HepG2 (cell line): ENCODE data around the gene TIMM13. TPM values are rescaled to one million over a fixed set of nuclear protein-coding genes. Genes with fewer than 3 reads are reported as not detected.

Source experiments
- GFI1 ChIP-seq: sonication (generic); formaldehyde crosslinking; IDR thresholded peaks from 2 replicates; pipeline ENCODE4 v1.5.0; 2020; ENCODE audit warnings: missing genetic modification reagents, mild to moderate bottlenecking, borderline replicate concordance
- HINFP ChIP-seq: sonication (generic); formaldehyde crosslinking; IDR thresholded peaks from 2 replicates; pipeline ENCODE4 v1.4.0; 2020; ENCODE audit warnings: low read depth, mild to moderate bottlenecking, missing genetic modification reagents
- HNF1A ChIP-seq, 2 experiments: sonication (generic) in 1 of 2; formaldehyde crosslinking in 1 of 2; IDR thresholded peaks; 2 replicates each; pipeline versions ENCODE4 v1.4.0 to v1.6.1; 2016 to 2020; ENCODE audit warnings: borderline replicate concordance in 1 of 2, low read depth in 1 of 2, mild to moderate bottlenecking in 1 of 2, missing genetic modification reagents in 1 of 2
- JUN ChIP-seq: sonication (generic); formaldehyde crosslinking; IDR thresholded peaks from 2 replicates; pipeline ENCODE4 v1.4.0; 2020; ENCODE audit warnings: mild to moderate bottlenecking, missing genetic modification reagents
- NAIF1 ChIP-seq: sonication (generic); formaldehyde crosslinking; IDR thresholded peaks from 2 replicates; pipeline ENCODE4 v1.5.0; 2020; ENCODE audit warnings: mild to moderate bottlenecking, missing genetic modification reagents, borderline replicate concordance
- PHF8 ChIP-seq: sonication (generic); formaldehyde crosslinking; IDR thresholded peaks from 2 replicates; pipeline ENCODE4 v1.5.0; 2020; ENCODE audit warnings: missing genetic modification reagents
- SMAD1 ChIP-seq: sonication (generic); formaldehyde crosslinking; IDR thresholded peaks from 2 replicates; pipeline ENCODE4 v1.4.0; 2020; ENCODE audit warnings: missing genetic modification reagents, low read depth, mild to moderate bottlenecking, borderline replicate concordance
- ZBTB10 ChIP-seq: sonication (generic); formaldehyde crosslinking; IDR thresholded peaks from 2 replicates; pipeline ENCODE4 v1.4.0; 2020; ENCODE audit warnings: missing genetic modification reagents, borderline replicate concordance
- ZNF33B ChIP-seq: sonication (generic); formaldehyde crosslinking; IDR thresholded peaks from 2 replicates; pipeline ENCODE4 v1.5.1; 2020; ENCODE audit warnings: mild to moderate bottlenecking, missing genetic modification reagents
- ZNF589 ChIP-seq: sonication (generic); formaldehyde crosslinking; conservative IDR thresholded peaks from 2 replicates; pipeline ENCODE4 v1.8.0; 2022; ENCODE audit warnings: mild to moderate bottlenecking, moderate library complexity, missing genetic modification reagents
- ZNF703 ChIP-seq: sonication (generic); formaldehyde crosslinking; IDR thresholded peaks from 2 replicates; pipeline ENCODE4 v1.5.1; 2020; ENCODE audit warnings: missing genetic modification reagents, mild to moderate bottlenecking, moderate library complexity, borderline replicate concordance
- ZSCAN12 ChIP-seq: sonication (generic); formaldehyde crosslinking; IDR thresholded peaks from 2 replicates; pipeline ENCODE4 v1.9.0; 2021; ENCODE audit warnings: mild to moderate bottlenecking, missing genetic modification reagents
- polyA plus RNA-seq, 8 experiments: library from polyadenylated mRNA; depleted of rRNA in 3 of 8; stranded (reverse) in 7 of 8; unstranded in 1 of 8; fragments of >200 nt; fragmentation: Illumina TruSeq in 4 of 8; extraction: Trizol in 4 of 8; gene quantifications; 2 replicates each; pipeline versions ENCODE4 v1.2.1 to v1.2.3, GENCODE V29; 2011 to 2016; ENCODE audit warnings: low read depth in 4 of 8, missing spikeins in 1 of 8, mixed read lengths in 1 of 8; ENCODE audit not compliant: insufficient read depth in 1 of 8
- total RNA-seq, 5 experiments: library from RNA; depleted of rRNA; stranded (reverse); fragments of >200 nt; fragmentation: Illumina TruSeq; extraction: Trizol; gene quantifications; 2 replicates each; pipeline ENCODE4 v1.2.3, GENCODE V29; 2016; ENCODE audit warnings: low read depth in 1 of 5
- TF ChIP-seq, protein P1 (sequence below): IDR thresholded peaks from 2 replicates; pipeline ENCODE4 v1.6.1; 2012; ENCODE audit warnings: low read depth, low read length, improper control_type of control experiment
- TF ChIP-seq, protein P2 (sequence below): IDR thresholded peaks from 2 replicates; pipeline ENCODE4 v1.6.1; 2016

Gene TIMM13
- total and polyA plus RNA-seq, 2 of the 13 experiments (the other 11 are each of a cell fraction or from before 2014, with no cell fraction given) = 48.4 to 108 TPM

DNA sequence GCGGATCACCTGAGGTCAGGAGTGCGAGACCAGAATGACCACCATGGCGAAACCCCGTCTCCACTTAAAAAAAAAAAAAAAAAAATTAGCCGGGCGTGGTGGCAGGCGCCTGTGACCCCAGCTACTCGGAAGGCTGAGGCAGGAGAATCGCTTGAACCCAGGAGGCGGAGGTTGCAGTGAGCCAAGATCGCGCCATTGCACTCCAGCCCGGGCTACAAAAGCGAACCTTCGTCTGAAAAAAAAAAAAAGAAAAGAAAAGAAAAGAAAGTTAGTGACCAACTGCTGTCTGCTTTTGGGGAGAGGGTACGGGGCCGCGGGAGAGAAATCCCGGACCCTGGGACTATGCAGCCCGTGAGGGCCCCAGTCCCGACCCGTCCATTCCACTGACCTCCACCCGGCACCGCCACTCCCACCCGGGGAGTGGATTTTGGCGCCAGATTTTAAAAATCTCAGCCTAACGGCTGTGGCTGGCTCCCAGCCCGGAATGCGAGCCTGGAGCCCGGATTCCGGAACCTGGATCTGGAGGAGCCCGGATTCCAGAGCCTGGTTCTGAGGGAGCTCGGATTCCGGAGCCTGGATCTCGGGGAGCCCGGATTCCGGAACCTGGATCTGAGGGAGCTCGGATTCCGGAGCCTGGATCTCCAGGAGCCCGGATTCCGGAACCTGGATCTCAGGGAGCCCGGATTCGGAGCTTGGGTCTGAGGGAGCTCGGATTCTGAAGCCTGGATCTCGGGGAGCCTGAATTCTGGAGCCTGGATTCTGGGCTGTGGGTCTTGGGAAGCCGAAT lies 35.4 kb upstream of the TIMM13 start (continued):
- 0 out of 2 replicates have a peak, but pooled peaks have one; percentile 37 for TF ChIP-seq ZNF589 (CRISPR knock-in tag)
- peak; percentile 81; the same call in 1 of the 2 replicates for TF ChIP-seq ZNF703 (CRISPR knock-in tag)
- TF ChIP-seq HNF1A (IDR thresholded peaks at IDR 0.05; ENCODE audit: low read depth) = peak; percentile 43; the same call in 1 of the 2 replicates
- peak; percentile 73; the same call in 1 of the 2 replicates for TF ChIP-seq HNF1A (CRISPR knock-in tag; IDR thresholded peaks at IDR 0.05; ENCODE audit: borderline replicate concordance)
- TF ChIP-seq ZSCAN12 (CRISPR knock-in tag) = 0 out of 2 replicates have a peak, but pooled peaks have one; percentile 87
- peak; percentile 69 for TF ChIP-seq JUN (CRISPR knock-in tag)
- peak; percentile 85; the same call in 1 of the 2 replicates for TF ChIP-seq ZBTB10 (CRISPR knock-in tag)
- TF ChIP-seq PHF8 (CRISPR knock-in tag) = peak; percentile 71
- TF ChIP-seq SMAD1 (CRISPR knock-in tag) = 0 out of 2 replicates have a peak, but pooled peaks have one; percentile 40
- TF ChIP-seq HINFP (CRISPR knock-in tag) = 0 out of 2 replicates have a peak, but pooled peaks have one; percentile 34
- peak; percentile 74 for TF ChIP-seq NAIF1 (CRISPR knock-in tag)
- TF ChIP-seq ZNF33B (CRISPR knock-in tag) = no peak
- TF ChIP-seq, protein P1, sequence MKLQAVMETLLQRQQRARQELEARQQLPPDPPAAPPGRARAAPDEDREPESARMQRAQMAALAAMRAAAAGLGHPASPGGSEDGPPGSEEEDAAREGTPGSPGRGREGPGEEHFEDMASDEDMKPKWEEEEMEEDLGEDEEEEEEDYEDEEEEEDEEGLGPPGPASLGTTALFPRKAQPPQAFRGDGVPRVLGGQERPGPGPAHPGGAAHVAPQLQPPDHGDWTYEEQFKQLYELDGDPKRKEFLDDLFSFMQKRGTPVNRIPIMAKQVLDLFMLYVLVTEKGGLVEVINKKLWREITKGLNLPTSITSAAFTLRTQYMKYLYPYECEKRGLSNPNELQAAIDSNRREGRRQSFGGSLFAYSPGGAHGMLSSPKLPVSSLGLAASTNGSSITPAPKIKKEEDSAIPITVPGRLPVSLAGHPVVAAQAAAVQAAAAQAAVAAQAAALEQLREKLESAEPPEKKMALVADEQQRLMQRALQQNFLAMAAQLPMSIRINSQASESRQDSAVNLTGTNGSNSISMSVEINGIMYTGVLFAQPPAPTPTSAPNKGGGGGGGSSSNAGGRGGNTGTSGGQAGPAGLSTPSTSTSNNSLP = peak; percentile 93
- TF ChIP-seq, protein P2, sequence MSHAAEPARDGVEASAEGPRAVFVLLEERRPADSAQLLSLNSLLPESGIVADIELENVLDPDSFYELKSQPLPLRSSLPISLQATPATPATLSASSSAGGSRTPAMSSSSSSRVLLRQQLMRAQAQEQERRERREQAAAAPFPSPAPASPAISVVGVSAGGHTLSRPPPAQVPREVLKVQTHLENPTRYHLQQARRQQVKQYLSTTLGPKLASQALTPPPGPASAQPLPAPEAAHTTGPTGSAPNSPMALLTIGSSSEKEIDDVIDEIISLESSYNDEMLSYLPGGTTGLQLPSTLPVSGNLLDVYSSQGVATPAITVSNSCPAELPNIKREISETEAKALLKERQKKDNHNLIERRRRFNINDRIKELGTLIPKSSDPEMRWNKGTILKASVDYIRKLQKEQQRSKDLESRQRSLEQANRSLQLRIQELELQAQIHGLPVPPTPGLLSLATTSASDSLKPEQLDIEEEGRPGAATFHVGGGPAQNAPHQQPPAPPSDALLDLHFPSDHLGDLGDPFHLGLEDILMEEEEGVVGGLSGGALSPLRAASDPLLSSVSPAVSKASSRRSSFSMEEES (CRISPR knock-in tag) = peak; percentile 56; the same call in 1 of the 2 replicates
- peak; percentile 95 for TF ChIP-seq GFI1
